NOMO-1 (cell line): ENCODE results near the gene FOLR1.
"Not testable (repeated sequence)": the region's sequence is repeated elsewhere in the genome, so short reads cannot be mapped to it uniquely, and the experiment has no call there.

ENCODE experiments used
- DNase-seq, 2 experiments: peaks; one replicate each; lab custom pipeline; 2025; ENCODE audit not compliant: unreplicated experiment in 2 of 2; lab: John Stamatoyannopoulos, UW

The FOLR1 gene

GRCh38 chr11:72180892-72181552 lies 10.9 kb upstream of the FOLR1 start:
- not testable (repeated sequence) for DNase-seq

DNA sequence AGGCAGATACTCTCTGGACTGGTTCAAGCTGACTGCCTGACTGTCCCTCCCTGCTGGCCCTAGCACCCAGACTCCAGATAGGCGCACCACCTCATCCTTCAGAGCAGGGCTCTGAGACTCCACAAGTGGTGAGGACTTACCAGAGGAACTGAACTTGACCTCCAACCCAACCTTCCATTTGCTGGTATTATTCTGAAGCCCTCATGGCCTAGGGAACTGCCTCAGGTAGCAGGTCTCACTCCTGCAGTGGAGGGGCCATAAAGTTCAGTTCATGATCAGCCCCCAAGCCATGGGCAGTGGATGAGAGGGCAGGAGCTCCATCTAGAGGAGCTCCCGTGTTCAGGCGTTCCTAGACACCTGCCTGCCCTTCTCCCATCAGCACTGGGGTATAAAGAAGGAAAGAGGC lies 10.4 kb upstream of the FOLR1 start:
- not testable (repeated sequence) for DNase-seq

DNA sequence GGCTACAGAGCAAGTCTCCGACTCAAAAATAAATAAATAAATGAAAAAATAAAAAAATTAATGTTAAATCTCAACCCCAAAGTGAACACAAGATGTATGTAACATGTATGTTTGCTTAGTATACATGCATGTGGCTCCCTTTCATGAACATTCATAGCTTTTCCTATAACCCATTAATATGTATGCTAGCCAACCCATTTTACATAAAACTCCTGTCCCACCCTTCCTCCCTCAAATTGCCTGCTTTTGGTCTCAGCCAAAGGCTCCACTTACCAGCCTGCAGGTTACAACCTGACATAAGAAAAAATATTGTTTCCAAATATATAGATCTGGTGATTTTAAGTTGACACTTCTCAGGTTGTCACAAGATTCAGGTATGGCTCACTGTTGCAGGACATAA lies 3.7 kb upstream of the FOLR1 start:
- no peak for DNase-seq

GRCh38 chr11:72189455-72190250 lies 2.3 kb upstream of the FOLR1 start:
- no peak for DNase-seq

GRCh38 chr11:72190631-72191071 lies 1.3 kb upstream of the FOLR1 start:
- DNase-seq: no peak

- DNase-seq: no peak
Measured at GRCh38 chr11:72195518-72196270, 3.8 kb downstream of the FOLR1 start.

- not testable (repeated sequence) for DNase-seq
Measured at GRCh38 chr11:72201445-72201844, 9.5 kb downstream of the FOLR1 start.

- no peak for DNase-seq
Measured at GRCh38 chr11:72202571-72202970, 10.6 kb downstream of the FOLR1 start.

GRCh38 chr11:72203163-72203562 lies 11.2 kb downstream of the FOLR1 start:
- DNase-seq: no peak

GRCh38 chr11:72204886-72205285 lies 12.9 kb downstream of the FOLR1 start:
- peak; percentile 2 to 28 for DNase-seq

DNA sequence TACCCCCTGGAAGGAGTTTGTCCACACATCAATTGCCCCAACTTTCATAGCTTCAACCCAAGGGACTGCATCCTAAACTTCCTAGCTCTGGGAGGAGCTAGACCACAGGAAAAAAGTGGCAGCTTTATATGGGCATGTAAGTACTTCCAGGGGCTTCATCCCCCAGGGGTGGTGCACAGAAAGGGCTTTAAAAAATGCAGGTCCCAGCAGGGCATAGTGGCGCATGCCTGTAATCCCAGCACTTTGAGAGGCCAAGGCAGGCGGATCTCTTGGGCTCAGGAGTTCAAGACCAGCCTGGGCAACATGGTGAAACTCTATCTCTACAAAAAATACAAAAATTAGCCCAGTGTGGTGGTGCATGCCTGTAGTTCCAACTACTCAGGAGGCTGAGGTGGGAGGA lies 14.9 kb downstream of the FOLR1 start:
- DNase-seq: not testable (repeated sequence)

GRCh38 chr11:72208281-72208680 lies 16.3 kb downstream of the FOLR1 start:
- DNase-seq: no peak

GRCh38 chr11:72209101-72209500 lies 17.2 kb downstream of the FOLR1 start:
- peak; percentile 3 to 28 for DNase-seq

DNA sequence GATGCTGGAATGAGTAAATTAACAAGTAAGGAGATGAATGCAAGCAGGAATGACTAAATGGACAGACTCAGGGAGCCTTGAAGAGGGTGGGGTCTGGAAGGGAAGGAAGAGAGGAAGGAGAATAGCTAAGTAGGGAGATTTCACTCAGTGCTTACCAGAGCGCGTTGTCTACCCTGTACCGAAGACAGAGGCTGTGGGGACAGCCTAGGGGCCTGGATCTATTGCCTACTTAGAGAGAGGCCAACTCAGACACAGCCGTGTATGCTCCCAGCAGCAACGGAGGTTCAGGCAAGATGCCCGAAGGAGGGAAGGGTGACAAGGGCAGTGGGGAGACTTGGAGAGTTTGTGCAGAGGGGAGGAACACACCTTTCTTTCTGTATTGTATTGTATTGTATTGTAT lies 24.7 kb downstream of the FOLR1 start, which contains the start of gene FOLR2:
Gene FOLR2, plus strand, starts transcription at position 157 of the 400 bp plus-strand sequence. CDS start 1,791 bp downstream, outside the sequence.
- DNase-seq: no peak

DNA sequence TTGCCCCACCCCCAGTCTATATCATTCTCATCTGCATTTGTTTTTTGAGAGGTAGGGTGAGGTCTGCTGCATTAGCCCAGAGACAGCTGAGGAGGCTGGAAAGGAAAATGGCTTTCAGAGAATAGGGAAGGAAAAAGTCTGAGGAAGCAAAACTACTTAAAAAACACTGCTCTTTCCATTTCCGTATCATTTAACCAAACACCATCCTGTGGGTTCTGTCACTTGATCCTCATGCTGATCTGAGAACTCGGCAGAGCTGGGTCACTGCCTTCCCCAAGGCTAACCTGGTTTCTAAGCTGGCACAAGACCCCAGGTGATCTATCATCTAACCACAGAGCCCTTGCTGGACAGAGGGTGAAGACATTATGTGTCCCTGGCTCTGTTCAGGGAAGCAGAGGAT lies 25.9 kb downstream of the FOLR1 start:
- peak; percentile 7 to 67 for DNase-seq

DNA sequence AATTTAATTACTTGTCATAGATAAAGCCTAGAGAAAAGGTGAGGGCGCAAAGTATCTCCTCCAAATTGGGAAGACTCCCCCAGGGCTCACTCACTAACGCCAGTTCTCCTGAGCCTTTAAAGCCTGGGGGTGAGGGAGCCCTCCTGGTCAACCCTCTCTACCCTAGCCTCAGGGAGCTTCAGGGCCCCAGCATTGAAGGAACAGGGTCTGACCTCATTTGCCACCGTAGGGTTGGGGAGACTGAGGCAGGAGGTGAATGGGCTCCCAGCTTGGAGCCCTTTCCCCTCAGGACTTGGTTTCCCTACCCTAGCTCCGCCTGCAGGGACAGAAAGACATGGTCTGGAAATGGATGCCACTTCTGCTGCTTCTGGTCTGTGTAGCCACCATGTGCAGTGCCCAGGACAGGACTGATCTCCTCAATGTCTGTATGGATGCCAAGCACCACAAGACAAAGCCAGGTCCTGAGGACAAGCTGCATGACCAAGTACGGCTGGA lies 26.4 kb downstream of the FOLR1 start:
- no peak for DNase-seq

GRCh38 chr11:72220696-72221363 lies 28.9 kb downstream of the FOLR1 start:
- DNase-seq: no peak

GRCh38 chr11:72221386-72222075 lies 29.6 kb downstream of the FOLR1 start:
- DNase-seq: peak; percentile 21 to 23

- DNase-seq: no peak
Measured at GRCh38 chr11:72222106-72222891, 30.4 kb downstream of the FOLR1 start.
